ENCODE measurements around the gene KRT9. TPM values are rescaled to one million over a fixed set of nuclear protein-coding genes. Genes with fewer than 3 reads are reported as not detected.

Gene KRT9
- total RNA-seq, 1 donor = not detected

DNA sequence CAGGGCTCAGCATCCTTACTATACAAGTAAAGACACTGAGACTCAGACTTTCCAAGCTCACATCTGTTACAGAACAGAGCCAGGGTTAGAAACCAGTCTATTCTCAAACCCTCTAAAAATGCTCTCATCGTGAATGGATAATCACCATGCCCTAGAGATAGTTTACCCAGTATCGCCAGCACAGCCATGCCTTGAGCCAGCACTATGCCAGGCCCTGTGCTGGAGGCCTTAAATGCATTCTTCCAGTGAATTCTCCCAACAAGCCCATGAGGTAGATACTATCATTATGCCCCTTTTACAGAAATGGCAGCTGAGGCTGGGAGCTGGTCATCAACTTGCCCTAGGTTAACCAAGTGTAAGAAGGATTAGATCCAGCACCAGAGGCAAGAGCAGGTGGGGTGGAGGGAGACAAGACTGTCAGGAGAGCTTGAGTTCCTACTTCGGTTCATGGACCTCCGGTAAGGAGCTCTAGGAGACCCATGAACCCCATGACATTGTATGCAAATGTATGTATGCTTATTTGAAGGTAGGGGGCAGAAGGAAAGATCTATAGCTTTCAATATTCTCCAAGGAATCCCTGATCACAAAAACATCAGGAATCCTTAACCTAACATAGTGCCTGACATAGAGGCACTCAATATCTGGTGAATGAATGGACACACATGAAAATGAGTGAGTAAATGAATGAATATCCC lies 9.7 kb upstream of the KRT9 start:
- no peak for TF ChIP-seq CTCF (IDR thresholded peaks at IDR 0.05; ENCODE audit: extremely low read depth, low read depth, low read length)

GRCh38 chr17:41580687-41581365 lies 9.0 kb upstream of the KRT9 start:
- no peak overlapping the region for H2AFZ ChIP-seq (ENCODE audit: low read length)
- DNase-seq (ENCODE audit: insufficient read length, low spot score, missing footprints) = no peak
- no peak for TF ChIP-seq CTCF (IDR thresholded peaks at IDR 0.05; ENCODE audit: extremely low read depth, low read depth, low read length)
- no peaks in the 10 kb centered on the region for H3K9me3 ChIP-seq (ENCODE audit: low read depth, low read length)
- no peaks in the 10 kb centered on the region for H4K20me1 ChIP-seq (ENCODE audit: insufficient read depth, low read length)
- no peaks in the 10 kb centered on the region for H3K36me3 ChIP-seq (ENCODE audit: insufficient read depth, low read length)
- no peak overlapping the region for H3K27ac ChIP-seq (ENCODE audit: low read depth, low read length)
- no peak overlapping the region for H3K4me2 ChIP-seq (ENCODE audit: insufficient read depth, low read length)
- peaks cover 3% of the 10 kb centered on the region for H3K4me1 ChIP-seq (ENCODE audit: insufficient read depth, low read length)
- no peak overlapping the region for H3K4me3 ChIP-seq (ENCODE audit: insufficient read depth, low read length)
- no peaks in the 10 kb centered on the region for H3K79me2 ChIP-seq (ENCODE audit: insufficient read depth, low read length)
- H3K27me3 ChIP-seq (ENCODE audit: insufficient read depth, low read length) = peaks cover 27% of the 10 kb centered on the region

More for the DNA sequence above, 9.7 kb upstream of the KRT9 start:
- H3K9me3 ChIP-seq (ENCODE audit: low read depth, low read length) = no peaks in the 10 kb centered on the region
- no peaks in the 10 kb centered on the region for H4K20me1 ChIP-seq (ENCODE audit: insufficient read depth, low read length)
- H3K36me3 ChIP-seq (ENCODE audit: insufficient read depth, low read length) = no peaks in the 10 kb centered on the region
- H3K79me2 ChIP-seq (ENCODE audit: insufficient read depth, low read length) = no peaks in the 10 kb centered on the region
- no peak overlapping the region for H3K4me3 ChIP-seq (ENCODE audit: insufficient read depth, low read length)
- H3K4me2 ChIP-seq (ENCODE audit: insufficient read depth, low read length) = no peak overlapping the region
- H3K27ac ChIP-seq (ENCODE audit: low read depth, low read length) = no peak overlapping the region
- peaks cover 21% of the 10 kb centered on the region for H3K27me3 ChIP-seq (ENCODE audit: insufficient read depth, low read length)
- no peak for DNase-seq (ENCODE audit: insufficient read length, low spot score, missing footprints)
- H2AFZ ChIP-seq (ENCODE audit: low read length) = no peak overlapping the region
- peaks cover 3% of the 10 kb centered on the region for H3K4me1 ChIP-seq (ENCODE audit: insufficient read depth, low read length)

DNA sequence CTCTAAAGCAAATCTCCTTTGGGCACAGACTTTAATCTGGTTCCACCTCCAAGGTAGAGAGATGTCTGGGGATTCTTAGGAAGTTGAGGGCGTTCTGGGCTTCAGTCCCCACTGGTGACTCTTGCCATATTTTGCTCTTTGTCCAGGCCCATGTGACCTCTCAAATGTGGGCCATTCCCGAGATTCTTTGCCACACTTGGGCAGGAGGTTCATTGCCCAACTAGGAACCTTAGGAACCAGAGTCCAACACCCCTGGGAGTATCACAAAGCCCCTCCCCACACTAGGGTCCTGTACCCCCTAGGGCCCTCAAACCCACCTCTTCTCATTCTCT lies 8.4 kb upstream of the KRT9 start:
- no peak overlapping the region for H3K27ac ChIP-seq (ENCODE audit: low read depth, low read length)
- TF ChIP-seq CTCF (IDR thresholded peaks at IDR 0.05; ENCODE audit: extremely low read depth, low read depth, low read length) = no peak
- no peak for DNase-seq (ENCODE audit: insufficient read length, low spot score, missing footprints)
- peaks cover 25% of the 10 kb centered on the region for H3K27me3 ChIP-seq (ENCODE audit: insufficient read depth, low read length)
- H3K79me2 ChIP-seq (ENCODE audit: insufficient read depth, low read length) = no peaks in the 10 kb centered on the region
- no peaks in the 10 kb centered on the region for H3K36me3 ChIP-seq (ENCODE audit: insufficient read depth, low read length)
- H3K4me3 ChIP-seq (ENCODE audit: insufficient read depth, low read length) = no peak overlapping the region
- no peaks in the 10 kb centered on the region for H4K20me1 ChIP-seq (ENCODE audit: insufficient read depth, low read length)
- peaks cover 3% of the 10 kb centered on the region for H3K4me1 ChIP-seq (ENCODE audit: insufficient read depth, low read length)
- H3K9me3 ChIP-seq (ENCODE audit: low read depth, low read length) = no peaks in the 10 kb centered on the region
- H2AFZ ChIP-seq (ENCODE audit: low read length) = no peak overlapping the region
- no peak overlapping the region for H3K4me2 ChIP-seq (ENCODE audit: insufficient read depth, low read length)

DNA sequence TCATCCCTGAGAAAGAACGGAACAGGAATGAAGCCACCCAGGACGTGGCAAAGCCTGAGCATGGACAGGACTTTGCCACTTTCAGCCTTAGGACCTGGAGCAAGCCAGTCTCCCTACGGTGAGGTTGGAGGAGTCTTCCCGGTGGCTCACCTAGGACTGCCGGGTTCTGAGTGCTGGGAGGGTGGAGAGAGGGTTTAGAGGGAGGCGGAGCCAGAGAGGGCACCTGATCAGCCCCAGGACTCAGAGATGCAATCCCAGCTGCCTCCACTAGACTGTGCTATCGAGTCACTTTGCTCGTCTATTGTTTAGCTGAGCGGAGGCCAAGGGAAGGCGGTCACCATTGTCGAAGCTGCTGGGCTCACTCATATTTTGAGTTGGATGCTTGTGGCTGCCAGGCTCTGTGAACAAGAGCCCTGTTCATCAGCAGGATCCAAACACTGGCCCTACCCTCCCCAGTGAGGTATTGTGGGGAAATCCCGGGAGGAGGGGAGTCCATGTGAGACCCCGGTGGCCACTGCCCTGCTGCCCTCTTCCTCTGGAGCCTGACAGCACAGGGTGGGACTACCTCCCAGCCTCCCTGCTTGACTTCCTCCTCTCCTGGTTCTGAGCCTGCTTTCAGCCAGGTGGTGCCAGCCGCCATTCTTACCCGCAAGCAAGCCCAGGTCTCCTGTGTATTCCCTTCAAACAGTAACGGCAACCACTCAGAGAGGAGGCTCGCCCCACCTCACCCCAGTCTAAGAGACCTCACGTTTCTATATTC lies 7.8 kb upstream of the KRT9 start:
- Histone ChIP-seq H3K4me1 (ENCODE audit: insufficient read depth, low read length) (peaks cover 3% of the 10 kb centered on the region), H3K36me3 (ENCODE audit: insufficient read depth, low read length) (no peaks in the 10 kb centered on the region), H3K4me3 (ENCODE audit: insufficient read depth, low read length) (peak overlapping the region; percentile 45), H3K79me2 (ENCODE audit: insufficient read depth, low read length) (no peaks in the 10 kb centered on the region), H3K4me2 (ENCODE audit: insufficient read depth, low read length) (peak overlapping the region; percentile 62), H3K27ac (ENCODE audit: low read depth, low read length) (no peak overlapping the region), H3K27me3 (ENCODE audit: insufficient read depth, low read length) (peaks cover 24% of the 10 kb centered on the region), H3K9me3 (ENCODE audit: low read depth, low read length) (no peaks in the 10 kb centered on the region), H2AFZ (ENCODE audit: low read length) (peak overlapping the region; percentile 72), H4K20me1 (ENCODE audit: insufficient read depth, low read length) (no peaks in the 10 kb centered on the region)
- DNase-seq (ENCODE audit: insufficient read length, low spot score, missing footprints) = peak; percentile 99
- TF ChIP-seq CTCF (IDR thresholded peaks at IDR 0.05; ENCODE audit: extremely low read depth, low read depth, low read length) = peak; percentile 95
